OCI-LY1 (cell line): Measurements from ENCODE around the gene DLGAP3.

ENCODE experiments used
- H2AFZ ChIP-seq: fragments of 200-600 bp; sonication (generic), shearing (Covaris generic); 2 replicates; pipeline ENCODE4 v1.6.0; 2014; ENCODE audit warnings: antibody characterized with exemption, mild to moderate bottlenecking, low read length
- H3F3A ChIP-seq: fragments of 200-600 bp; sonication (generic), shearing (Covaris generic); 2 replicates; pipeline ENCODE4 v1.6.0; 2014; ENCODE audit warnings: mild to moderate bottlenecking, antibody characterized with exemption, low read length, moderate library complexity; ENCODE audit not compliant: insufficient read depth
- H3K27ac ChIP-seq: fragments of 200-600 bp; sonication (generic); 2 replicates; pipeline ENCODE4 v1.5.1; 2014; ENCODE audit warnings: low read length, mixed run types, mild to moderate bottlenecking, low read depth; ENCODE audit not compliant: poor library complexity, severe bottlenecking
- H3K27me3 ChIP-seq: fragments of 200-600 bp; sonication (generic); 2 replicates; pipeline ENCODE4 v1.6.0; 2014; ENCODE audit warnings: antibody characterized with exemption, mild to moderate bottlenecking, low read length, moderate library complexity; ENCODE audit not compliant: insufficient read depth
- H3K36me3 ChIP-seq: fragments of 200-600 bp; sonication (generic); 2 replicates; pipeline ENCODE4 v1.6.1; 2014; ENCODE audit warnings: mild to moderate bottlenecking, antibody characterized with exemption, low read length, moderate library complexity, mixed read lengths; ENCODE audit not compliant: insufficient read depth
- H3K4me1 ChIP-seq: fragments of 200-600 bp; sonication (generic); 2 replicates; pipeline ENCODE4 v1.5.1; 2014; ENCODE audit warnings: mild to moderate bottlenecking, low read length, moderate library complexity; ENCODE audit not compliant: insufficient read depth, severe bottlenecking
- H3K4me2 ChIP-seq: fragments of 200-600 bp; sonication (generic), shearing (Covaris generic); 2 replicates; pipeline ENCODE4 v1.6.1; 2014; ENCODE audit warnings: low read length
- H3K4me3 ChIP-seq: fragments of 200-600 bp; sonication (generic); 2 replicates; pipeline ENCODE4 v1.5.1; 2014; ENCODE audit warnings: low read length, low read depth, mild to moderate bottlenecking, mixed read lengths; ENCODE audit not compliant: poor library complexity, severe bottlenecking
- H3K79me2 ChIP-seq: fragments of 200-600 bp; shearing (Covaris generic); 2 replicates; pipeline ENCODE4 v1.6.1; 2016; ENCODE audit warnings: mixed run types, low read length, mixed read lengths; ENCODE audit not compliant: insufficient read depth
- H3K9ac ChIP-seq: fragments of 200-600 bp; sonication (generic), shearing (Covaris generic); 2 replicates; pipeline ENCODE4 v1.6.1; 2014; ENCODE audit warnings: mild to moderate bottlenecking, low read length, mixed read lengths
- H3K9me2 ChIP-seq: fragments of 200-600 bp; sonication (generic), shearing (Covaris generic); 2 replicates; pipeline ENCODE4 v1.6.1; 2014; ENCODE audit warnings: low read depth, mild to moderate bottlenecking, low read length, mixed read lengths
- H3K9me3 ChIP-seq: fragments of 200-600 bp; shearing (Covaris generic); 2 replicates; pipeline ENCODE4 v1.6.1; 2014; ENCODE audit warnings: low read length, mixed read lengths
- H4K20me1 ChIP-seq: fragments of 200-600 bp; sonication (generic), shearing (Covaris generic); 2 replicates; pipeline ENCODE4 v1.6.0; 2016; ENCODE audit warnings: mild to moderate bottlenecking, low read length; ENCODE audit not compliant: insufficient read depth
- CTCF ChIP-seq: fragments of 200-600 bp; sonication (generic), shearing (Covaris generic); IDR thresholded peaks from 2 replicates; pipeline ENCODE4 v1.5.1; 2017; ENCODE audit warnings: mild to moderate bottlenecking, antibody characterized with exemption, low read length, moderate library complexity, mixed read lengths
- EZH2 ChIP-seq: fragments of 200-600 bp; sonication (generic), shearing (Covaris generic); IDR thresholded peaks from 2 replicates; pipeline ENCODE4 v1.8.0; 2017; ENCODE audit warnings: borderline replicate concordance, mixed run types, mild to moderate bottlenecking, antibody characterized with exemption, low read length, moderate library complexity, mixed read lengths

DLGAP3 gene

GRCh38 chr1:34889705-34890104, 39.7 kb downstream of the DLGAP3 start:
- no peak overlapping the region for H3K4me3 ChIP-seq
- H3K27ac ChIP-seq, result no peak overlapping the region
- no peak overlapping the region for H3K4me2 ChIP-seq
- no peaks in the 10 kb centered on the region; the same call in 1 of the 2 replicates for H3K36me3 ChIP-seq
- no peak for TF ChIP-seq EZH2
- TF ChIP-seq CTCF, result no peak
- H3K79me2 ChIP-seq, result no peaks in the 10 kb centered on the region
- H2AFZ ChIP-seq, result no peak overlapping the region
- peaks cover 5% of the 10 kb centered on the region; the same call in 1 of the 2 replicates for H3K27me3 ChIP-seq
- H3K9ac ChIP-seq, result no peak overlapping the region
- H3K9me3 ChIP-seq, result peaks cover 10% of the 10 kb centered on the region; the same call in 1 of the 2 replicates
- H4K20me1 ChIP-seq, result no peaks in the 10 kb centered on the region
- H3F3A ChIP-seq, result no peaks in the 10 kb centered on the region
- H3K9me2 ChIP-seq, result no peaks in the 10 kb centered on the region
- H3K4me1 ChIP-seq, result peaks cover 10% of the 10 kb centered on the region

- no peak overlapping the region for H3K4me2 ChIP-seq
- no peak overlapping the region for H3K27ac ChIP-seq
- H3K79me2 ChIP-seq, result no peaks in the 10 kb centered on the region
- H3K36me3 ChIP-seq, result no peaks in the 10 kb centered on the region; the same call in 1 of the 2 replicates
- no peaks in the 10 kb centered on the region for H3F3A ChIP-seq
- H3K4me3 ChIP-seq, result no peak overlapping the region
- H3K9me3 ChIP-seq, result peaks cover 6% of the 10 kb centered on the region; the same call in 1 of the 2 replicates
- H3K9me2 ChIP-seq, result no peaks in the 10 kb centered on the region
- H4K20me1 ChIP-seq, result no peaks in the 10 kb centered on the region
- peaks cover 10% of the 10 kb centered on the region for H3K4me1 ChIP-seq
- H3K27me3 ChIP-seq, result peaks cover 5% of the 10 kb centered on the region; the same call in 1 of the 2 replicates
- H2AFZ ChIP-seq, result no peak overlapping the region
- no peak overlapping the region for H3K9ac ChIP-seq
- no peak for TF ChIP-seq CTCF
- TF ChIP-seq EZH2, result no peak
Observed at GRCh38 chr1:34887593-34887992, 41.9 kb downstream of the DLGAP3 start.

- no peak overlapping the region for H3K27ac ChIP-seq
- no peaks in the 10 kb centered on the region for H3K79me2 ChIP-seq
- peaks cover 10% of the 10 kb centered on the region for H3K4me1 ChIP-seq
- no peak overlapping the region for H2AFZ ChIP-seq
- peak overlapping the region; percentile 47 for H3K4me3 ChIP-seq
- H4K20me1 ChIP-seq, result no peaks in the 10 kb centered on the region
- H3K9me3 ChIP-seq, result no peaks in the 10 kb centered on the region
- H3K36me3 ChIP-seq, result no peaks in the 10 kb centered on the region; the same call in 1 of the 2 replicates
- no peak overlapping the region; the same call in 1 of the 2 replicates for H3K9ac ChIP-seq
- no peak for TF ChIP-seq CTCF
- H3F3A ChIP-seq, result no peaks in the 10 kb centered on the region
- no peaks in the 10 kb centered on the region for H3K9me2 ChIP-seq
- H3K27me3 ChIP-seq, result peaks cover 9% of the 10 kb centered on the region
- H3K4me2 ChIP-seq, result peak overlapping the region; percentile 49
Observed at GRCh38 chr1:34885405-34886247, 43.8 kb downstream of the DLGAP3 start.
